Parathyroid adenoma (tissue), 2 donors: Measurements from ENCODE around the gene KLHDC8B.
A peak's percentile ranks its signal among the peaks of the same experiment; 100 is the strongest.

ENCODE experiments used
- H2AFZ ChIP-seq: fragments of 300-600 bp; sonication (generic); one replicate; pipeline ENCODE4 v1.7.0; 2017; ENCODE audit warnings: antibody characterized with exemption, mild to moderate bottlenecking
- H3K27ac ChIP-seq: fragments of 300-600 bp; sonication (generic); one replicate; pipeline ENCODE4 v1.7.0; 2017
- H3K27me3 ChIP-seq: fragments of 300-600 bp; sonication (generic); one replicate; pipeline ENCODE4 v1.7.0; 2017; ENCODE audit warnings: low read length; ENCODE audit not compliant: control insufficient read depth, insufficient read depth
- H3K36me3 ChIP-seq: fragments of 300-600 bp; sonication (generic); one replicate; pipeline ENCODE4 v1.7.0; 2017; ENCODE audit warnings: low read length; ENCODE audit not compliant: control insufficient read depth, insufficient read depth
- H3K4me1 ChIP-seq: fragments of 300-600 bp; sonication (generic); one replicate; pipeline ENCODE4 v1.7.0; 2017; ENCODE audit warnings: control low read depth
- H3K4me2 ChIP-seq: fragments of 300-600 bp; sonication (generic); one replicate; pipeline ENCODE4 v1.7.0; 2017; ENCODE audit warnings: low read length
- H3K4me3 ChIP-seq: fragments of 300-600 bp; sonication (generic); one replicate; pipeline ENCODE4 v1.7.0; 2017; ENCODE audit warnings: low read depth, low read length
- H3K79me2 ChIP-seq: fragments of 300-600 bp; sonication (generic); one replicate; pipeline ENCODE4 v1.7.0; 2017; ENCODE audit warnings: control low read depth
- H3K9ac ChIP-seq: fragments of 300-600 bp; sonication (generic); one replicate; pipeline ENCODE4 v1.7.0; 2017; ENCODE audit warnings: mild to moderate bottlenecking
- H3K9me3 ChIP-seq: fragments of 300-600 bp; sonication (generic); one replicate; pipeline ENCODE4 v1.7.0; 2017; ENCODE audit warnings: low read length; ENCODE audit not compliant: control insufficient read depth
- CTCF ChIP-seq: fragments of 300-600 bp; sonication (generic); IDR thresholded peaks from one replicate; pipeline ENCODE4 v1.7.0; 2017; ENCODE audit warnings: antibody characterized with exemption, mild to moderate bottlenecking
- donor health status: primary hyperparathyroidism.

KLHDC8B gene

GRCh38 chr3:49123687-49124086 lies 47.7 kb upstream of the KLHDC8B start:
- Histone ChIP-seq H3K9me3 (no peaks in the 10 kb centered on the region), H3K27me3 (no peaks in the 10 kb centered on the region), H3K9ac (no peak overlapping the region), H3K36me3 (no peaks in the 10 kb centered on the region), H3K79me2 (peaks cover 13% of the 10 kb centered on the region), H3K4me2 (no peak overlapping the region), H3K4me1 (peaks cover 15% of the 10 kb centered on the region), H3K27ac (no peak overlapping the region), H2AFZ (no peak overlapping the region), H3K4me3 (no peak overlapping the region)
- TF ChIP-seq CTCF: no peak

- Histone ChIP-seq H2AFZ (no peak overlapping the region), H3K9ac (no peak overlapping the region), H3K36me3 (no peaks in the 10 kb centered on the region), H3K27me3 (no peaks in the 10 kb centered on the region), H3K9me3 (no peaks in the 10 kb centered on the region), H3K4me3 (no peak overlapping the region), H3K79me2 (peaks cover 8% of the 10 kb centered on the region), H3K4me1 (peaks cover 10% of the 10 kb centered on the region), H3K27ac (no peak overlapping the region), H3K4me2 (no peak overlapping the region)
- no peak for TF ChIP-seq CTCF
These were observed 47.2 kb upstream of the KLHDC8B start for GRCh38 chr3:49124203-49124602.

- Histone ChIP-seq H3K9ac (no peak overlapping the region), H3K27me3 (no peaks in the 10 kb centered on the region), H3K4me2 (no peak overlapping the region), H3K36me3 (no peaks in the 10 kb centered on the region), H3K79me2 (peaks cover 6% of the 10 kb centered on the region), H2AFZ (no peak overlapping the region), H3K27ac (no peak overlapping the region), H3K9me3 (no peaks in the 10 kb centered on the region), H3K4me1 (peaks cover 3% of the 10 kb centered on the region), H3K4me3 (no peak overlapping the region)
- TF ChIP-seq CTCF: no peak
These were observed 46.3 kb upstream of the KLHDC8B start for GRCh38 chr3:49124991-49125670.

- no peak overlapping the region for H3K9ac ChIP-seq
These were observed 40.4 kb upstream of the KLHDC8B start for GRCh38 chr3:49131040-49131439.

More at GRCh38 chr3:49131040-49131439, 40.4 kb upstream of the KLHDC8B start:
- peak overlapping the region; percentile 92 for H3K4me2 ChIP-seq
- no peak for TF ChIP-seq CTCF
- H3K4me3 ChIP-seq: no peak overlapping the region
- H3K79me2 ChIP-seq: peaks cover 30% of the 10 kb centered on the region
- H3K9me3 ChIP-seq: no peaks in the 10 kb centered on the region
- H3K27ac ChIP-seq: no peak overlapping the region
- H3K36me3 ChIP-seq: no peaks in the 10 kb centered on the region
- no peak overlapping the region for H2AFZ ChIP-seq
- no peaks in the 10 kb centered on the region for H3K27me3 ChIP-seq
- peaks cover 15% of the 10 kb centered on the region for H3K4me1 ChIP-seq
